GM23338 (cell line): Measurements from ENCODE around the gene DUSP15.

ENCODE experiments used
- CTCF ChIP-seq, 2 experiments: fragments of 200-600 bp in 1 of 2; sonication (generic) in 1 of 2; conservative IDR thresholded peaks; 2 replicates each; pipeline versions ENCODE4 v1.5.1 to v1.6.1; 2016 to 2017; ENCODE audit warnings: antibody characterized with exemption in 2 of 2, low read depth in 2 of 2, mild to moderate bottlenecking in 2 of 2, moderate library complexity in 1 of 2
- EZH2 ChIP-seq: fragments of 200-600 bp; sonication (generic); IDR thresholded peaks from one replicate; pipeline ENCODE4 v1.8.0; 2017; ENCODE audit warnings: antibody characterized with exemption, mild to moderate bottlenecking, low read depth; ENCODE audit not compliant: unreplicated experiment
- STAT1 ChIP-seq: IDR thresholded peaks from one replicate; pipeline ENCODE4 v1.6.1; 2016; ENCODE audit warnings: antibody characterized with exemption; ENCODE audit not compliant: unreplicated experiment

GRCh38 chr20:31910071-31910803 is 39.9 kb upstream of the DUSP15 start:
- no peak for TF ChIP-seq CTCF (conservative IDR thresholded peaks at IDR 0.05; ENCODE audit: low read depth in 2 of 2)
- TF ChIP-seq STAT1, result no peak
- no peak for TF ChIP-seq EZH2
